GM12892 (cell line): ENCODE measurements around the gene PDZD2.

Source experiments
- POLR2A ChIP-seq: IDR thresholded peaks from 2 replicates; pipeline ENCODE4 v1.6.1; 2011; ENCODE audit warnings: low read depth, low read length, control low read depth
- POLR2AphosphoS5 ChIP-seq: IDR thresholded peaks from 2 replicates; pipeline ENCODE4 v1.6.1; 2011; ENCODE audit warnings: low read depth, low read length, control low read depth

- TF ChIP-seq POLR2AphosphoS5 (no peak), POLR2A (no peak)
These were observed 313.1 kb downstream of the PDZD2 start for GRCh38 chr5:31952067-31952466.
